Right atrium auricular region (tissue), 2 donors: Measurements from ENCODE around the gene ITGA3. TPM values are rescaled to one million over a fixed set of nuclear protein-coding genes. Genes with fewer than 3 reads are reported as not detected.

Source experiments
- DNase-seq: peaks from one replicate; pipeline ENCODE4 v3.0.0-alpha.2; 2019; ENCODE audit warnings: low spot score
- H3K27ac ChIP-seq, 2 donors: fragments of 200-600 bp; sonication (generic); 1 replicate in 1 of 2; 2 replicates in 1 of 2; pipeline ENCODE4 v1.5.1; 2016 to 2019
- H3K27me3 ChIP-seq, 2 donors: fragments of 200-600 bp; sonication (generic); one replicate each; pipeline versions ENCODE4 v1.5.1 to v1.6.0; 2017 to 2019
- H3K36me3 ChIP-seq: fragments of 200-600 bp; sonication (generic); one replicate; pipeline ENCODE4 v1.5.1; 2016
- H3K4me1 ChIP-seq, 2 donors: fragments of 200-600 bp; sonication (generic); one replicate each; pipeline versions ENCODE4 v1.5.1 to v1.6.0; 2017 to 2019
- H3K4me3 ChIP-seq, 2 donors: fragments of 200-600 bp; sonication (generic); 1 replicate in 1 of 2; 2 replicates in 1 of 2; pipeline ENCODE4 v1.5.1; 2017 to 2019; ENCODE audit warnings: mild to moderate bottlenecking in 1 of 2, moderate library complexity in 1 of 2
- H3K9me3 ChIP-seq, 2 donors: fragments of 200-600 bp; sonication (generic); one replicate each; pipeline ENCODE4 v1.5.1; 2019
- total RNA-seq, 2 donors: library from RNA; depleted of rRNA; stranded (reverse); fragments of >200 nt; gene quantifications; one replicate each; pipeline ENCODE4 v1.1.0, GENCODE V29; 2016
- TF ChIP-seq, protein P1 (sequence below), 2 donors: fragments of 200-600 bp; sonication (generic); IDR thresholded peaks; one replicate each; pipeline ENCODE4 v1.5.1; 2019; ENCODE audit warnings: antibody characterized with exemption in 2 of 2

ITGA3 gene
- total RNA-seq, 2 donors from 2014 or later, result 29.5 to 61.8 TPM

GRCh38 chr17:50028736-50029120 lies 27.2 kb upstream of the ITGA3 start:
- no peak overlapping the region for H3K4me3 ChIP-seq
- H3K4me1 ChIP-seq, result peaks cover 0 to 14% of the 10 kb centered on the region in 2 donors
- TF ChIP-seq, protein P1, sequence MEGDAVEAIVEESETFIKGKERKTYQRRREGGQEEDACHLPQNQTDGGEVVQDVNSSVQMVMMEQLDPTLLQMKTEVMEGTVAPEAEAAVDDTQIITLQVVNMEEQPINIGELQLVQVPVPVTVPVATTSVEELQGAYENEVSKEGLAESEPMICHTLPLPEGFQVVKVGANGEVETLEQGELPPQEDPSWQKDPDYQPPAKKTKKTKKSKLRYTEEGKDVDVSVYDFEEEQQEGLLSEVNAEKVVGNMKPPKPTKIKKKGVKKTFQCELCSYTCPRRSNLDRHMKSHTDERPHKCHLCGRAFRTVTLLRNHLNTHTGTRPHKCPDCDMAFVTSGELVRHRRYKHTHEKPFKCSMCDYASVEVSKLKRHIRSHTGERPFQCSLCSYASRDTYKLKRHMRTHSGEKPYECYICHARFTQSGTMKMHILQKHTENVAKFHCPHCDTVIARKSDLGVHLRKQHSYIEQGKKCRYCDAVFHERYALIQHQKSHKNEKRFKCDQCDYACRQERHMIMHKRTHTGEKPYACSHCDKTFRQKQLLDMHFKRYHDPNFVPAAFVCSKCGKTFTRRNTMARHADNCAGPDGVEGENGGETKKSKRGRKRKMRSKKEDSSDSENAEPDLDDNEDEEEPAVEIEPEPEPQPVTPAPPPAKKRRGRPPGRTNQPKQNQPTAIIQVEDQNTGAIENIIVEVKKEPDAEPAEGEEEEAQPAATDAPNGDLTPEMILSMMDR (IDR thresholded peaks at IDR 0.05), result no peak
- no peak for DNase-seq
- no peaks in the 10 kb centered on the region for H3K27me3 ChIP-seq
- no peak overlapping the region for H3K27ac ChIP-seq
- H3K9me3 ChIP-seq, result no peaks in the 10 kb centered on the region
- no peaks in the 10 kb centered on the region for H3K36me3 ChIP-seq

DNA sequence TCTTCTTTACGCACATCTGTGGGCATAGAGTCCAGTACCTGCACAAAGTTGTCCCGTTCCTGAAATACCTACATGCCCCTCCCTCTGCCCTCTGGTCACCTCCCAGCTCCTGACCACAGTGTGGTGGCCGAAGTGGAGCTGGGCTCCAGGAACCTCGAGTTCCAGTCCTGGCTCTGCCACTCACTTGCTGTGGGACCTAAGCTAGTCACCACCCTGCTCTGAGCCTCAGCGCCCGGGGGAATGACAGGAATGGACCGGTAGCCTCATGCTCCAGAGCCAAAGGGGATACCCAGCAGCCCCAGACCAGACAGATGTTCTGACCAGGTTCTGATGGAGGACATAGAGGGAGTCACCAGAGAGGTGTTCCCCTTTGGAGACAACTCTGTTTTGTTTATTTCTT lies 26.7 kb upstream of the ITGA3 start:
- Histone ChIP-seq H3K27me3 (no peaks in the 10 kb centered on the region), H3K36me3 (no peaks in the 10 kb centered on the region), H3K4me3 (no peak overlapping the region), H3K9me3 (no peaks in the 10 kb centered on the region), H3K4me1 (peaks cover 0 to 14% of the 10 kb centered on the region in 2 donors), H3K27ac (no peak overlapping the region)
- peak; percentile 49 for DNase-seq
- TF ChIP-seq, protein P1 (IDR thresholded peaks at IDR 0.05), result no peak

DNA sequence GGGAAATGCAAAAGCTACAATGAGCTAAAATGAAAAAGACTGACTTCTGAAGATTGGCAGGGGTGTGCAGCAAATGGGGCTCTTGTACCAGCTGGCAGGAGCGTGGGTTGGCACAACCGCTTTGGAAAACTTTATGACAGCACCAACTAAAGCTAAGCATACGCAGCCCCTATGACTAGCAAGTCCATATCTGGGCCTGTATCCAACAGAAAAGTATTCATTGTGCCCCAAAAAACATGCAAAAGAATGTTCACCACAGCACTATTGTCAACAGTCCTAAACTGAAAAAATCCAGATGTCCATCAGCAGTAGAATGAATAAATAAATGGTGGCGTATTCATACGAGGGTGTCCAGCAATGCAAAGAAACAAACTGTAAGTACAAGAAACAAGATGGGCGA lies 22.6 kb upstream of the ITGA3 start:
- TF ChIP-seq, protein P1 (IDR thresholded peaks at IDR 0.05), result no peak
- Histone ChIP-seq H3K27ac (no peak overlapping the region), H3K4me1 (peaks cover 0 to 8% of the 10 kb centered on the region in 2 donors), H3K36me3 (no peaks in the 10 kb centered on the region), H3K27me3 (no peaks in the 10 kb centered on the region), H3K4me3 (no peak overlapping the region), H3K9me3 (no peaks in the 10 kb centered on the region)
- DNase-seq, result no peak

- H3K4me3 ChIP-seq, result no peak overlapping the region
- peaks cover 0 to 7% of the 10 kb centered on the region in 2 donors for H3K4me1 ChIP-seq
- no peak for DNase-seq
- no peaks in the 10 kb centered on the region for H3K36me3 ChIP-seq
- TF ChIP-seq, protein P1 (IDR thresholded peaks at IDR 0.05), result no peak
- H3K9me3 ChIP-seq, result no peaks in the 10 kb centered on the region
- no peak overlapping the region for H3K27ac ChIP-seq
- no peaks in the 10 kb centered on the region for H3K27me3 ChIP-seq
Measured at GRCh38 chr17:50034498-50035364, 21.2 kb upstream of the ITGA3 start.

DNA sequence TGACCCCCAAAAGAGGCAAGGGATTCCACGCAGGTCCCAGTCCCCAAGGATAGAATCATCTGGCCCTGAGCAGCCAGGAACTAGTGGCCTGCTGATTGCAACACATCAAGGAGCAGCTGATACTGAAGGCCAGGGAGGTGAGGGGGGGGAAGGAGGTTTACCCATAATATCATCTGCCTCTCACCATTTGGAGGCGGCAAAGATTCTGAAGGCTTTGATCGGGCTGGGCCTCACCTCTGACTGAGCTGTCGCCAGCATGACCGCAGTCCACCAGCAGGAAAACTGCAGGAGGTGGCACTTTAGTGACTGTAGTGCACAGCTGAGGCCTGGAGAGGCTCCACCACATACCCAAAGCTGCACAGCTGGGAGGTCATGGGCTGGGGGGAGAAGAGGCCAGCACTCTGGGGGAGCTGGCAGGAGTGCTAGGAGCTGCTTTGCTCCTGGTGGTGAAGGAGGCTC lies 20.5 kb upstream of the ITGA3 start:
- Histone ChIP-seq H3K4me1 (peaks cover 0 to 7% of the 10 kb centered on the region in 2 donors), H3K27ac (no peak overlapping the region)

More for the DNA sequence above, 20.5 kb upstream of the ITGA3 start:
- DNase-seq, result no peak
- Histone ChIP-seq H3K36me3 (no peaks in the 10 kb centered on the region), H3K9me3 (no peaks in the 10 kb centered on the region), H3K27me3 (no peaks in the 10 kb centered on the region), H3K4me3 (no peak overlapping the region)
- TF ChIP-seq, protein P1 (IDR thresholded peaks at IDR 0.05), result no peak
